GM19239 (cell line): ENCODE measurements around the gene MED26.
"Not testable (repeated sequence)": the region's sequence is repeated elsewhere in the genome, so short reads cannot be mapped to it uniquely, and the experiment has no call there.

Source experiments
- DNase-seq: peaks from one replicate; pipeline ENCODE4 v3.0.0; 2011; ENCODE audit warnings: low spot score; ENCODE audit not compliant: insufficient read length
- FAIRE-seq: peaks from 2 replicates; lab custom pipeline; 2011; peaks lifted over from hg19 to GRCh38; lab: Jason Lieb, UNC

Gene MED26

GRCh38 chr19:16651421-16652188 is 23.6 kb upstream of the MED26 start:
- not testable (repeated sequence) for DNase-seq, FAIRE-seq

- FAIRE-seq (no peak), DNase-seq (no peak)
Observed at GRCh38 chr19:16650821-16651220, 22.8 kb upstream of the MED26 start.

GRCh38 chr19:16649734-16650133 is 21.7 kb upstream of the MED26 start:
- FAIRE-seq (no peak), DNase-seq (no peak)

GRCh38 chr19:16645140-16645539 is 17.1 kb upstream of the MED26 start:
- DNase-seq = no peak
- FAIRE-seq = no peak

- no peak for DNase-seq
- FAIRE-seq = no peak
Observed at GRCh38 chr19:16641695-16642094, 13.7 kb upstream of the MED26 start.

- DNase-seq = no peak
- no peak for FAIRE-seq
Observed at GRCh38 chr19:16640951-16641350, 12.9 kb upstream of the MED26 start.

- FAIRE-seq (no peak), DNase-seq (no peak)
Observed at GRCh38 chr19:16638666-16639065, 10.7 kb upstream of the MED26 start.

- no peak for FAIRE-seq
- no peak for DNase-seq
Observed at GRCh38 chr19:16637535-16637934, 9.5 kb upstream of the MED26 start.

- FAIRE-seq = no peak
- DNase-seq = no peak
Observed at GRCh38 chr19:16631465-16631864, 3.5 kb upstream of the MED26 start.

- DNase-seq = no peak
- peak; percentile 60 for FAIRE-seq
Observed at GRCh38 chr19:16628984-16629691, 1.1 kb upstream of the MED26 start.

GRCh38 chr19:16627928-16628182 is 149 bp downstream of the MED26 start:
- FAIRE-seq = no peak
- no peak for DNase-seq

- DNase-seq (no peak), FAIRE-seq (no peak)
Observed at GRCh38 chr19:16627193-16627927, 644 bp downstream of the MED26 start.

- DNase-seq = no peak
- no peak for FAIRE-seq
Observed at GRCh38 chr19:16626796-16627192, 1.2 kb downstream of the MED26 start.

- DNase-seq (no peak), FAIRE-seq (no peak)
Observed at GRCh38 chr19:16625163-16625958, 2.6 kb downstream of the MED26 start.

GRCh38 chr19:16624236-16624635 is 3.8 kb downstream of the MED26 start:
- DNase-seq = no peak
- no peak for FAIRE-seq

- no peak for FAIRE-seq
- no peak for DNase-seq
Observed at GRCh38 chr19:16623576-16623975, 4.4 kb downstream of the MED26 start.

- FAIRE-seq (no peak), DNase-seq (no peak)
Observed at GRCh38 chr19:16623066-16623465, 4.9 kb downstream of the MED26 start.

- FAIRE-seq (no peak), DNase-seq (no peak)
Observed at GRCh38 chr19:16621165-16621800, 6.7 kb downstream of the MED26 start.

- FAIRE-seq (no peak), DNase-seq (no peak)
Observed at GRCh38 chr19:16620584-16620983, 7.4 kb downstream of the MED26 start.

- FAIRE-seq = no peak
- DNase-seq = no peak
Observed at GRCh38 chr19:16620018-16620417, 8.0 kb downstream of the MED26 start.
